ENCODE data around the gene CDKAL1.

- TF ChIP-seq ZNF274 (IDR thresholded peaks at IDR 0.05; ENCODE audit: low read depth, low read length), result no peak
- no peak for TF ChIP-seq YY1 (IDR thresholded peaks at IDR 0.05; ENCODE audit: insufficient read depth, insufficient read length)
These were observed 564.5 kb downstream of the CDKAL1 start for GRCh38 chr6:21098744-21099143.
